Left renal pelvis (tissue), 4 donors: ENCODE measurements around the gene SLC25A18. TPM values are rescaled to one million over a fixed set of nuclear protein-coding genes. Genes with fewer than 3 reads are reported as not detected.

Source experiments
- polyA plus RNA-seq, 4 donors: library from polyadenylated mRNA; unstranded; fragments of 120-200 nt; gene quantifications; one replicate each; pipeline ENCODE4 v1.2.1, GENCODE V29; 2013; ENCODE audit not compliant: insufficient read length in 4 of 4

Gene SLC25A18
- polyA plus RNA-seq, 4 donors = 0.31 to 2.0 (median 1.6) TPM

Other genes starting within 250 kb of the SLC25A18 start
- 10 to 100 TPM in 2 of 4 donors, 1 to 10 TPM in 2; 6.4 to 19.9 (median 12.6) TPM for gene CECR2, start 194.0 kb upstream of the SLC25A18 start, polyA plus RNA-seq
- gene ATP6V1E1, start 65.3 kb downstream of the SLC25A18 start, polyA plus RNA-seq = 100 to 1,000 TPM in 3 of 4 donors, 10 to 100 TPM in 1; 85.0 to 148 (median 130) TPM
- gene BCL2L13, start 75.3 kb downstream of the SLC25A18 start, polyA plus RNA-seq = 10 to 100 TPM; 26.2 to 49.0 (median 44.2) TPM
- gene BID, start 211.0 kb downstream of the SLC25A18 start, polyA plus RNA-seq = 10 to 100 TPM; 10.9 to 25.4 (median 17.2) TPM